ENCODE data around the gene TFF2. TPM values are rescaled to one million over a fixed set of nuclear protein-coding genes. Genes with fewer than 3 reads are reported as not detected.

Gene TFF2
- polyA plus RNA-seq, 1 of the 3 experiments (the other 2 are of a cell fraction): not detected

DNA sequence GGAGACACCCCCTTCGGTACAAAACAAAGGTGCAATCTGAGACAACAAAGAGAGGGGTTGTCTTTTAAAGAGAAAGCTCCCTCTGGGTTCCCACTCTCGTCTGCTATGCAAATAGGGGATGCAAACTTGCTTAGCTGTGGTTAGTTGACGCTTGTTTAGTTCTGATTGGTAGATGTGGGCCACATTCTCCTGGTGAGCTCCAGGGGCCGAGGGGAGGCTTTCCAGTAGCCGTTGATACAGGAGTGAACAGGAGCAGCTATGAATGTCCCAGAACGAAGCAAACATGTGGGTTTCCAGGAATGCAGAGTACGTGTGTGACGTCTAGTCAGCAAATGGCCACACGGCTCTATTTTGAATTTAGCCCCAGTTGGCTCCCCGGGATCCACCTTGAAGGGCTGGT is 14.7 kb downstream of the TFF2 start:
- Histone ChIP-seq H3K27me3 (ENCODE audit: insufficient read depth) (no peaks in the 10 kb centered on the region), H2AFZ (ENCODE audit: low read depth) (no peak overlapping the region), H3K9me2 (no peaks in the 10 kb centered on the region), H3K9ac (no peak overlapping the region), H3K36me3 (replicated peaks in 1 of 2; ENCODE audit: control insufficient read depth in 1 of 2, insufficient read depth in 2 of 2, low read length in 1 of 2) (no peaks in the 10 kb centered on the region), H4K20me1 (ENCODE audit: insufficient read depth) (no peaks in the 10 kb centered on the region), H3K9me3 (no peaks in the 10 kb centered on the region), H3F3A (replicated peaks; ENCODE audit: insufficient read depth) (no peaks in the 10 kb centered on the region), H3K4me1 (ENCODE audit: control insufficient read depth in 1 of 2, insufficient read depth in 2 of 2, low read depth in 1 of 2, low read length in 1 of 2) (no peaks in the 10 kb centered on the region), H3K4me2 (no peak overlapping the region), H3K4me3 (ENCODE audit: low read depth in 2 of 2, low read length in 1 of 2) (no peak overlapping the region), H3K27ac (ENCODE audit: low read depth in 2 of 2, low read length in 1 of 2) (no peak overlapping the region), H3K79me2 (ENCODE audit: insufficient read depth) (no peaks in the 10 kb centered on the region)
- 33% methylated on average over 10 of the region's 10 CpGs for WGBS (ENCODE audit: low lambda C conversion rate)
- CTCF ChIA-PET: interaction anchor here (0.8 to 1.4 kb wide), 2 partner anchors 26 to 191 kb away, joined by 3 to 6 read pairs; no protein-coding TSS in a partner anchor
- DNase-seq: no peak
- TF ChIP-seq NFIC (IDR thresholded peaks at IDR 0.05; ENCODE audit: borderline replicate concordance) (no peak), GATA2 (CRISPR knock-in tag; IDR thresholded peaks at IDR 0.05) (no peak), MXI1 (IDR thresholded peaks at IDR 0.05; ENCODE audit: low read depth, low read length) (no peak), YY1 (IDR thresholded peaks at IDR 0.05; ENCODE audit: low read depth) (no peak), EP300 (IDR thresholded peaks at IDR 0.05; ENCODE audit: borderline replicate concordance in 1 of 2, low read depth in 1 of 2, low read length in 1 of 2) (no peak), TEAD4 (IDR thresholded peaks at IDR 0.05; ENCODE audit: borderline replicate concordance, insufficient read depth) (no peak), TCF12 (IDR thresholded peaks at IDR 0.05) (no peak), FOXJ3 (CRISPR knock-in tag; IDR thresholded peaks at IDR 0.05) (no peak), USF2 (IDR thresholded peaks at IDR 0.05; ENCODE audit: borderline replicate concordance, low read depth, low read length) (no peak)
- POLR2A ChIA-PET: no interaction called here

- H3K4me1 ChIP-seq (ENCODE audit: control insufficient read depth in 1 of 2, insufficient read depth in 2 of 2, low read depth in 1 of 2, low read length in 1 of 2): no peaks in the 10 kb centered on the region
- CTCF ChIA-PET: no interaction called here
- no peaks in the 10 kb centered on the region for H4K20me1 ChIP-seq (ENCODE audit: insufficient read depth)
- H3K4me3 ChIP-seq (ENCODE audit: low read depth in 2 of 2, low read length in 1 of 2): no peak overlapping the region
- POLR2A ChIA-PET: no interaction called here
- no peaks in the 10 kb centered on the region for H3K79me2 ChIP-seq (ENCODE audit: insufficient read depth)
- H2AFZ ChIP-seq (ENCODE audit: low read depth): no peak overlapping the region
- no peak overlapping the region for H3K4me2 ChIP-seq
- 15% methylated on average over 5 of the region's 5 CpGs for WGBS (ENCODE audit: low lambda C conversion rate)
- no peak overlapping the region for H3K27ac ChIP-seq (ENCODE audit: low read depth in 2 of 2, low read length in 1 of 2)
- TF ChIP-seq TAF1 (IDR thresholded peaks at IDR 0.05; ENCODE audit: borderline replicate concordance, low read depth, low read length) (no peak), FOXJ3 (CRISPR knock-in tag; IDR thresholded peaks at IDR 0.05) (no peak), NRF1 (IDR thresholded peaks at IDR 0.05; ENCODE audit: low read depth, low read length) (no peak)
- H3K9me2 ChIP-seq: no peaks in the 10 kb centered on the region
- H3F3A ChIP-seq (replicated peaks; ENCODE audit: insufficient read depth): no peaks in the 10 kb centered on the region
- no peaks in the 10 kb centered on the region for H3K27me3 ChIP-seq (ENCODE audit: insufficient read depth)
- H3K9me3 ChIP-seq: no peaks in the 10 kb centered on the region
- no peaks in the 10 kb centered on the region for H3K36me3 ChIP-seq (replicated peaks in 1 of 2; ENCODE audit: control insufficient read depth in 1 of 2, insufficient read depth in 2 of 2, low read length in 1 of 2)
- DNase-seq: no peak
- H3K9ac ChIP-seq: no peak overlapping the region
Observed at GRCh38 chr21:42332557-42333317, 18.1 kb downstream of the TFF2 start.

DNA sequence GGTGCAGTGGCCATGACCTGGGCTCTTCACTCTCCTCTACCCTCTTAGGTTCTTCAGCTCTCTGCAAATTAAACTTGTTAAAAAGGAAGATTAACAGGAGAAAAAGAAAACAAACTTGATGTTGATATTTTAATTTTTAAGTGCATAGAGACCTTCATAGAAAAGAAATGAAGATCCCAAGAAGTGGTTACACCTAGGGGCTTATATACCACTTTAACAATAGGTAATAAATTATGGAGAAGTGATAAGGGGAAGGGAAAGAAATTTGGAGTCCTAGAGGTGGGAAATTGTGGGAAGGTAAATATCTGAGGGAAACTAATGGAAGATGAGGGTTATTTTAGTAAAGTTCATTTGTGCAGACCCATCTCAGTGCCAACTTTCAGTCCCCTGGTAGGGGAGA is 19.1 kb downstream of the TFF2 start:
- H3K4me3 ChIP-seq (ENCODE audit: low read depth in 2 of 2, low read length in 1 of 2): no peak overlapping the region
- no peaks in the 10 kb centered on the region for H3F3A ChIP-seq (replicated peaks; ENCODE audit: insufficient read depth)
- H3K79me2 ChIP-seq (ENCODE audit: insufficient read depth): no peaks in the 10 kb centered on the region
- H3K9me2 ChIP-seq: no peaks in the 10 kb centered on the region
- CTCF ChIA-PET: interaction anchor here (2.1 kb wide), 1 partner anchor 22 kb away, joined by 10 read pairs; no protein-coding TSS in a partner anchor
- no peaks in the 10 kb centered on the region for H3K4me1 ChIP-seq (ENCODE audit: control insufficient read depth in 1 of 2, insufficient read depth in 2 of 2, low read depth in 1 of 2, low read length in 1 of 2)
- DNase-seq: no peak
- H3K9ac ChIP-seq: no peak overlapping the region
- no peaks in the 10 kb centered on the region for H3K27me3 ChIP-seq (ENCODE audit: insufficient read depth)
- no peaks in the 10 kb centered on the region for H4K20me1 ChIP-seq (ENCODE audit: insufficient read depth)
- H3K4me2 ChIP-seq: no peak overlapping the region
- H3K27ac ChIP-seq (ENCODE audit: low read depth in 2 of 2, low read length in 1 of 2): no peak overlapping the region
- no peaks in the 10 kb centered on the region for H3K9me3 ChIP-seq
- H2AFZ ChIP-seq (ENCODE audit: low read depth): no peak overlapping the region
- POLR2A ChIA-PET: no interaction called here
- no peaks in the 10 kb centered on the region for H3K36me3 ChIP-seq (replicated peaks in 1 of 2; ENCODE audit: control insufficient read depth in 1 of 2, insufficient read depth in 2 of 2, low read length in 1 of 2)
- TF ChIP-seq TEAD4 (IDR thresholded peaks at IDR 0.05; ENCODE audit: borderline replicate concordance, insufficient read depth): no peak
- no peak for TF ChIP-seq TAF1 (IDR thresholded peaks at IDR 0.05; ENCODE audit: borderline replicate concordance, low read depth, low read length)

All from SK-N-SH (cell line).